ENCODE measurements around the gene SCTR.

Gene SCTR

DNA sequence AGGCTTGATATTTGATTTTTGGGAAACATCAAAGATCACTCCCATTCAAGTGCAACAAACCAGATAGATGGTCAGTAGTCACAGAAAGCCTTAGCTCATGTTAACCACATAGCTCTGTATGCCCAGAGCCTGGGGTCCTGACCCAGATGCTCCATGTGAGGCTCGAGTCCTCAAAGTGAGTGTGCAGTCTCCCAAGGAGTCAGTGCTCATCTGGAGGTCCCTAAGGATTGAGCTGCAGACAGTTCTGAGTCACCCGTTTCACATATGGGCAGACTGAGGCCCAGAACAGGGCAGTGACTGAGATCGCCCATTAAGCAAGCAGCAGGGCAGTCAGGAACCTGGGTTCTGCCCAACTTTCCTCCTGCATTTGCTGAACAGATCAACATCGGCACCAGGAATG, 83.4 kb downstream of the SCTR start:
- DNase-seq, result no peak

- DNase-seq, result no peak
Observed at GRCh38 chr2:119440501-119440870, 83.8 kb downstream of the SCTR start.

DNA sequence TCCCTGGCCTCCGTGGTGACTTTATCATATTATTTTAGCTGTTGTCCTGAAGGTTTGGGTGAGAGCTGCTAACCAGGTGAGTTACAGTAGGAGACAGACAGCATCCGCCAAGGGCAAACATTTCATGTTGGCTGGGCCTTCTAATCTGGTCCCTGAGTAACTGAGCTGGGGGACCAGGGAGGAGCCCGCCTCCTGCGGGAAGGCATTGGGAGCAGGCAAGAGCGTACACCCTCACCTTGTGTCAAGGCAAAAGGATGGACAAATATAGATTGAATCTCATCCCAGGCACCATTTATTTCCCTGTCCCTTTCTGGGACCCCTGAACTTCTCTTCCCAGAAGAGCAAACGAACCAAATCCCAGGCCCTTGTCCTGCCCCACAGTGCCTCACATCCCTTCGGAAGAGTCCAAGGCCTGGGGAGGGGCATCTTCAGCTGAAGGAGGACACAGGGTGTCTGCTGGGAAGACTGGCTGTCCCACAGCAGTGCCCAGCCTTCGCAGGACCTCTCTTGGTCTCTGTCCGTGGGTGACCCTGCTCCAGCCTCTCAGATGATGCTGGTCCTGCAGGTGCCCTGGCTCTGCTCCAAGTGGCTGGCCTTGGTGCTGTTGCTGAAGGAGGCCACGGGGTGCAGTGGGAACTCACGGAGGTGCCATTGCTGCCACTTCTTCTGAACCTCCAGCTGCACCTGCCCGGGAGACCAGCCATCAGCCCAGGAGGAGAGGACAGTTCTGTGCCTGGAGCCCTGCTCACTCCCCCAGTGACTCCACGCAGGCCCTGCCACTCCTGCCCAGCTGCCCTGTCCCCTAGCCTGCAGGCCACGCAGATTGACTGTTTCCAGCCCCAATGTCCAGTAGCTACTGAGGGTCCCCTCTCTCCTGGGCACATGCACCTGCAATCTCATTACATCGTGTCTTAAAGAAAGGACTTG, 84.4 kb downstream of the SCTR start:
- DNase-seq, result no peak

DNA sequence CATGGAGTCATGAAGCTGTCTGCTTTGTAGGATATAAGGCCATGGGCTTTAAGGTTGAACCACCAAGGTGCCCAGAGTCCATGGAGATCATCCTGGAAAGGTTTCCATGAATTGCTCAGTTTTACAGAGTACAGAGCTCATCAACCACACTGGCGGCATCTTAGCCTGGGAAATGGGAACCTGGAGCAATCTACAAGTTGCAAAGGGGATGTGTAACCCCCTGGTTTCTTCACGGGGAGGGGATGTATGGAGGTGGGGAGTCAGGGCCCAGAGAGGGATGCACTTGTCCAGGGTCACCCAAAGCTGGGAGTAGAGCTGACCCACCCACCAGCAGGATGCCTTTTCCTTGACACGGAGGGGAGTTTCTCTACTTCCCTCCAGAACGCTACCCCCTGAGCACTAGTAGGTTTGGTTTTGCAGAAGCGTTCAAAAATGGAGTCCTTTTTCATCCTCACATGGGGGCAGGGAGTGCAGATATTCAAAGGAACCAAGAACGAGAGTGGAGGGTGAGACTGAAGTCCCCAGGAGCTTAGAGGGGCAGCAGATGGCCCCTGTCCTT, 85.5 kb downstream of the SCTR start:
- no peak for DNase-seq

DNA sequence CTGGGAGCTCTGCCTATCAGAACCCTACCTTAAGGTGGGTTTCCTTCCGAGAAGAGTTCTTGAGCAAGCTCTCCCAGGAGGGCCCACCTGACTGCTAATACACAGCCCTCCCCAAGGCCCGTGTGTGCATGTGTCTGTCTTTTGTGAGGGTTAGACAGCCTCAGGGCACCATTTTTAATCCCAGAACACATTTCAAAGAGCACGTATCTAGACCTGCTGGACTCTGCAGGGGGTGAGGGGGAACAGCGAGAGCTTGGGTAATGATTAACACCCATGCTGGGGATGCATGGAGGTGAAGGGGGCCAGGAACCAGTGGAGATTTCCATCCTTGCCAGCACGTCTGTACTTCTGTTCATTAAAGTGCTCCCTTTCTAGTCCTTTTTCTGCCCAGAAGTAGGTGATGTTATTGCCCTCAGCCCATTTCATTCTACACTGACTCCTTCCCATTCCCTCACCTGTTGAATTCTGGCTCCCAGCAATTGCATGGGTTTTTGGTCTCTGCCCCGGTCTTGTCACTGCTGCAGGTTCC, 86.1 kb downstream of the SCTR start:
- DNase-seq, result no peak

- DNase-seq, result no peak
Observed at GRCh38 chr2:119436993-119437772, 87.1 kb downstream of the SCTR start.

DNA sequence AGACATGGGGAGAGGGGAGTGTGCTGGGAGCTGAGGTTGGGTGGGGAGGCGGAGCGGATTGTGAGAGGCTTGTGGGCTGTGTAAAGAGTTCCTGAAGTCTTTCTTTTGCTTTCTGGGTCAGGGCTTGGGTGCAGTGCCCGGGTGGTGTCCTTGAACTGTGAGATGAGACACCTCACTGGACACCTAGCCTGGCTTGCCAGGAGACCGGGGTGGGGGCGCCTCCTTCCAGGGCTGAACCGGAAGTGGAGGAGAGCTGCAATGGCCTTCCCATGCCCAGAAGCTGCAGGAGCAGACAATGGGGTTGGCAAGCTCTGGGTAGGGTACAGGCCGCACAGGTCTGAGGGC, 88.4 kb downstream of the SCTR start:
- DNase-seq, result no peak

DNA sequence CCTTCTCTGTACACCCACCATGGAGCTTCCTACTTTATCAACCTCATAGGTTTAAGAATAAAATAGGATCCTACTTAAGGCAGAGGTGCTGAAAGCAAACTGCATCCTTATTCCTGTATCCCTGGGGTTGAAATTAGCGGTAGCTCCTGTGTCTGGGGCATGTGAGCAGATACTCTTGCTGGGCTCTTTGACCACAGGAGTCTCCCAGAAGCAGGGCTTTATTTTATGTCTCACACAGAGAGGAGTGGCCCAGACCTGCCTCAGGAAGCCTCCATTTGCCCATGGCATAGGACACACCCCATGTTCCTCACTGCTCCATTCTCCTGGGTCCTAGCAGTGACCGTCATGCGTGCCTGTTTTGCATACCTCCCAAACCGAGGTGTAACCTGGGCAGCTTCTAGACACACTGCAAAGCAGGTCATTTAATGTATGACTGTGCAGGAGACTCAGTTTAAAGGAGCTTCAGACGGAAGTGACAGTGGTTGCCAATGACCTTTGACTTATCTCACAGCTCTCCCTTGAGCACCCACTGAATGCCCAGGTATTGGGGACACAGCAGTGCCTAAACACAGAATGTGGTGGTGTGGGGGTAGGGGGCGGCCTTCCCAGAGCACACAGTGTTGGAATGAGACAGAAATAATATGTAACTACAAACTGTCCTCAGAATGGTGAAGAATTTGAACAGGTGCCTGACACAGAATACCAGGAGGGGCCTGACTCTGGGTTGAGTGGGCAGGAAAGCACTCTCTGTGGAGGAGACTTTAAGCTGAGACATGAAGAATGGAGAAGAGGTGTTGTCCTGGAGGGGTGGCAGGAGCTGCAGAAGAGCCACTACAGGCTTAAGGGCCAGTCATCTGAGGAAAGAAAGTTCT, 89.0 kb downstream of the SCTR start:
- no peak for DNase-seq

DNA sequence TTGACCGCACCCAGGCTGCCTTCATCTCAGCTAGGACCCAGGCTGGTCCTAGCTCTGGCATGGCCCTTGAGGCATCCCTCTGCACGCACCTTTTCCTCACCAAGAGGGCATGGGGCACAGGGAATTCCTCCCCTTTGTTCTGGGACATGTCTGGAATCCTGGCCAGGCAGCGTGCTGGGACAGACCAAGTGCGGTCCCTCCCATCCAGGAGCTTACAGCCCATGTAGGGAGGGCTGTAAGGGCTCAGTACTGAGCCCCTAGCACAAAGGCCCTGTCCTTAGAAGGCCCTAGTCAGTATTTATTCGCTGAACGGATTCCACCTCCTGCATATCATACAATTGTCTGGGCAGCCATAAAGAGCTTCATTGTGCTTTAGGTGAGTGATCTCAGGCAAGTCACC, 89.6 kb downstream of the SCTR start:
- DNase-seq, result no peak

DNA sequence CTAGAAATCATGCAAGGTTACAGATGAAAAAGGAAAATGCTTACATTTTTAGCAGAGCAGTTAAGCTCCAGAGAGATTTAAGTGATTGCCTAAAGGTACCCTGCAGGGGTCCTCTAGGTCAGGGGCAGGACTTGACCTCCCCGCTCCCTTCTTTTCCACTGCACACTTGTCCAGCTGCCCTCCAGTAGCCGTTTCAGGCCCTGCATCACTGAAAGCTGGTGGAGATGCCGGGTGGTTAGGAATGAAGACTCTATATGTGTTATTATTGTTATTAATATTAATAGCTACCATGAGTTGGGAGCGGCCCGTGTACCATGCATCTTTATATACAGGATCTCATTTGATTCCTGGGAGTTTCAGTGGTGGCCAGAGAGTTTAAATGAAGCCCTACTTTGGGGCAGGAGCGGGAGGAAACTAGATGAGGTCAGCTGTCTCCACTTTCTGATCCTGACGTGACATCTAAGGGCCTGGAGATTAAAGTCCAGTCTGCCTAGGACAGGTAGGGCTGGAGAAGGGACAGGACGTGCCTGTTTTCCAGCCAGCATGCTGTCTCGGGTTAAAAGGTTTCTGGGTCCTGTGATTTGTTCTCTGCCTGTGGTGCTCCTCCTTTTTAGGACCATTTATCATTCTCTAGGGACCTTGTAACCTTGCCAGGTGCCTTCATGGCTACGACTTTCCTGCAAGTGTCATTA, 90.5 kb downstream of the SCTR start:
- DNase-seq, result no peak

DNA sequence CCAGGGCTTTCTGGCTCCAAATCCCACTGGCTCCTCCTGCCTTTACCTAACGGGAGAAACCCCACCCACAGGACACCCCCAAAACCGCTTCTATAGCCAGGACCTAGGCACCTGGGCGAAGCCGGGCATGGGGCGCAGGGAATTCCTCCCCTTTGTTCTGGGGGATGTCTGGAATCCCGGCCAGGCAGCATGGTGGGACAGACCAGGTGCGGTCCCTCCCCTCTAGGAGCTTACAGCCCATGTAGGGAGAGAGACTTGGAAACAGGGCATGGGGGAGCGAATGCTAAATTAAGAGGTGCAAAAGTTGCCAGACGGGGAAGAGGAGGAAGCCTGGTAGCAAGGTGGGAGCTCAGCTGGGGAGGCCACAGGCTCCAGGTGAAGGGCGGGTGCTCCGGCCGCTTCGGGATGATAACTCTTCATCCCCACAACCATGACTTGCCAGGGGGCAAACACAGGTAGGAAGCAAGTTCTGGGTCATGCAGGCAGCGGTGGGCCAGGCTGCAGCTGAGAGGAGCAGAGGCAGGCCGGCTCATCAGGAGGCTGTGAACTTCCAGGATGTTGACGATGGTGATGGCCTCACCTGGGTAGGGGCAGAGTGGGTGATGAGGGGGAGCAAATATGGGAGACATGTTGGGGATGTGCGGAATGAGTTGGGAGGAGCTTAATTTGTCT, 91.3 kb downstream of the SCTR start:
- no peak for DNase-seq

GRCh38 chr2:119431976-119432850, 92.1 kb downstream of the SCTR start:
- no peak for DNase-seq

DNA sequence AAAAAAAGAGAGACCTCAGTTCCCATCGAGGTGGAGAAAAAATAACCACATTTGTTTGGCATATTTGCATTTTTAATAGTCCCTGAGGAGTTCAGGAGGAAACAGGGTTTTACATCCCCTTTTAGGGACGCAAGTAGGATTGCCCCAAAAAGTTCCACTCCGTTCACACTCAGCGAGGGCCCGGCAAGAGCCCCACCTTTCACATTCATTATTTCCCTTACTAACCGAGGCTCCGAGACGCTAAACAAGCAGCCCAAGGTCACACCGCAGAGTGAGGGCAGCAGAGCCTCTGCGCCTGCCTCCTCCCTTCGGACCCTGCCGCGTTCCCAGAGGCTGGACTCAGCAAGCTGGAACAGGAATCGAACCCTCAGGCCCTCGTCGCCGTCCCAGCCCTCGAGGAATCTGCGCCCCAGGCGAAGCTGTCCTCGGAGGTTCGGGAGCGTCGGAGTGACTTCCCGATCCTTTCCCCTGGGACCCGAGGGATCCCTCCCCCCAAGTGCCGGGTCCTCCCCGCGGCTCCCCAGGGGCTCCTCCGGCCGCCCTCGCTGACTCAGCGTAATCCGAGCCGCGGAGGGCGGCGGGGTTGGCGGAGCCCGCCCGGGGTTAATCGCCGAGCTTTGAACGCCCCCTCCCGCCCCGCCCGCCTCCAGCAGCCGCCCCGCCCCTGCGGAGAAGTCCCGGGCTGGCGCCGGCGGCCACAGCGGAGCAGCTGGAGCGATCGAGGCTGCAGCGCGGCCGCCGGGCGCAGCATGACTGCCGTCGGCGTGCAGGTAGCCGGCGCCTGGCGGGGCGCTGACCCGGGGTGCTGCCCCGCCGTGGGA, 92.9 kb downstream of the SCTR start, which contains the start of gene TMEM37:
TMEM37 (plus strand) TSS at position 700 of the 821 bp plus-strand sequence; CDS start at position 750, 50 bp downstream.
- no peak for DNase-seq

DNA sequence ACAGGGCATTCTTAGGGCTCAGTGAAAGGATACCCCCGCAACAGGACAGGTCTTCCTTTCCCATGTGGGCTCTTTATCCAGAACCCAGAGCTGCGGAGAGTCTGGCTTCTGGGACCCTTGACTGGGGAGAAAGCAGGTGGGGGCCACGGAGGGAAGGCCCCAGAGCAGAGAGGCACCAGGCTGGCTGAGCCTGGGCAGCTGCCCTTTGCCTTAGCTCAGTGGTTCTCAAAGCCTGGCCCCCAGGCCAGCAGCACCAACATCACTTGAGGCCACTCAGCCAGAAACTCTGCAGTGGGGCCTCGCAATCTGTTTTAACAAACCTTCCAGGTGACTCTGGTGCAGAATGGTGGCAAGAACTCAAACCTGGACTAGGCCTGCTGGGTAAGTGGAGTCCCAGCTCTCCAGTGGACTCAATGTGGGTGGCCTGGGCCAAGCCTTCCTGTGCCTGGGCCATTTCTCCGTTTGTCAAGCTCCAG, 94.2 kb downstream of the SCTR start:
- no peak for DNase-seq

- DNase-seq, result no peak
Observed at GRCh38 chr2:119429225-119429981, 94.9 kb downstream of the SCTR start.

DNA sequence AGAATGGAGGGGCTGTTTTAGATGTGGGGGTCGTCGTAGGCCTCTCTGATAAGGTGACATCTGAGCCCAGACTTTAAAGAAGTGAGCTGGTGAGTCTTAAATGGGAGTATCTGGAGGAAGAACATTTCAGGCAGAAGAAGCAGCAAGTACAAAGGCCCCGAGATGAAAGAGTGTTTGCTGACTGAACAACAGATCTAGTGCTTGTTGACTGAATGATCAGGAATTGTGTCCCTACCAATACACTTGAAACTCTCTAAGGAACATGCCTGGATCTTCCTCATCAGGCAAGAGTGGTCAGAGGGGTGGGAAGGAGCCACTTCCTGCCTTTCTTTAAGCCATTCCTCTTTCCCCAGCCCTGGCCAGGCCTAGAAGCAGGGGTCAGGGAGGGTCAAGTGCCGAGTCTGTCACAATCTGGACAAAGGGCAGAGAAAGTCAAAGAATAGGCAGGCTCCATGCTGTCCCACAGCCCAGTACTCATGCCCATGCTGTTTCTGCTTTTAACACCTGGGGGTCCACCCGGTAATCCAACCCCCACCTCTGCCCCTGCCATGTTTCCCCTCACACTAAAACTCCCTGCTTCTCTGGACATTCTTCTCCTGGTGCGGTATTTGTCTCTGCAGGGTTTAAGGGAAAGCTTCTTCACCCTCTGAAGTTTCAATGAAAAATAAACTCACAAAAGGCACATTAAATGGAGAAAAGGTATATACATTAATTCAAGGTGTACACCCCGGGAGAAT, 95.6 kb downstream of the SCTR start:
- DNase-seq, result no peak

DNA sequence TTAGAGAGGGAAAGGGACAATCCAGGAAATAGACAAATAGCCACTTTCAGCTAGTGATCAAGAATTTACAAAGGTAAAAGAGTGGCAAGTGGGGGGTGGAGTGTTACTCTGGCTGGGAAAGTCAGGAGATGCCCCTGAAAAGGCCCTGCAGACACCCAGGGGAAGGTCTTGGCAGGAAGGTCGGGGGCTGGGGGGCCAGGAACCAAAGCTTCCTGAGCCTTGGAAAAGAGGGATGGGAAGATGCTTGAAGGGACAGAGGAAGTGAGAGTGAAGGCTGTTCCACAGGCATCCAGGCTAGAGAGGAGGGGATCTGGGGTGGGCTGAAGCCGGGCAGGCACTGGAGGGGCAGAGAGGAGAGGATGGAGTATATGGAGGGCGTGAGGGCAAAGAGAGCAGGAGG, 96.5 kb downstream of the SCTR start:
- no peak for DNase-seq
